Stomach (tissue), 4 donors: Measurements from ENCODE around the gene ALG14.

ENCODE experiments used
- CTCF ChIP-seq, 7 experiments: fragments of 450-650 bp in 4 of 7; fragments of 200-600 bp in 3 of 7; sonication (generic) in 3 of 7; IDR thresholded peaks; one replicate each; pipeline ENCODE4 v1.5.1; 2016 to 2019; ENCODE audit warnings: antibody characterized with exemption in 7 of 7, control low read depth in 2 of 7, mild to moderate bottlenecking in 1 of 7
- POLR2A ChIP-seq, 4 donors: fragments of 450-650 bp; IDR thresholded peaks; one replicate each; pipeline ENCODE4 v1.6.1; 2016; ENCODE audit warnings: antibody characterized with exemption in 4 of 4, control low read depth in 2 of 4, mild to moderate bottlenecking in 1 of 4, moderate library complexity in 1 of 4

- TF ChIP-seq CTCF (IDR thresholded peaks at IDR 0.05) (no peak), POLR2A (IDR thresholded peaks at IDR 0.05) (no peak)
Observed at GRCh38 chr1:95007687-95008086, 65.1 kb downstream of the ALG14 start.
